Measurements from ENCODE around the gene WWP2.
"Not testable (repeated sequence)": the region's sequence is repeated elsewhere in the genome, so short reads cannot be mapped to it uniquely, and the experiment has no call there.

WWP2 gene

DNA sequence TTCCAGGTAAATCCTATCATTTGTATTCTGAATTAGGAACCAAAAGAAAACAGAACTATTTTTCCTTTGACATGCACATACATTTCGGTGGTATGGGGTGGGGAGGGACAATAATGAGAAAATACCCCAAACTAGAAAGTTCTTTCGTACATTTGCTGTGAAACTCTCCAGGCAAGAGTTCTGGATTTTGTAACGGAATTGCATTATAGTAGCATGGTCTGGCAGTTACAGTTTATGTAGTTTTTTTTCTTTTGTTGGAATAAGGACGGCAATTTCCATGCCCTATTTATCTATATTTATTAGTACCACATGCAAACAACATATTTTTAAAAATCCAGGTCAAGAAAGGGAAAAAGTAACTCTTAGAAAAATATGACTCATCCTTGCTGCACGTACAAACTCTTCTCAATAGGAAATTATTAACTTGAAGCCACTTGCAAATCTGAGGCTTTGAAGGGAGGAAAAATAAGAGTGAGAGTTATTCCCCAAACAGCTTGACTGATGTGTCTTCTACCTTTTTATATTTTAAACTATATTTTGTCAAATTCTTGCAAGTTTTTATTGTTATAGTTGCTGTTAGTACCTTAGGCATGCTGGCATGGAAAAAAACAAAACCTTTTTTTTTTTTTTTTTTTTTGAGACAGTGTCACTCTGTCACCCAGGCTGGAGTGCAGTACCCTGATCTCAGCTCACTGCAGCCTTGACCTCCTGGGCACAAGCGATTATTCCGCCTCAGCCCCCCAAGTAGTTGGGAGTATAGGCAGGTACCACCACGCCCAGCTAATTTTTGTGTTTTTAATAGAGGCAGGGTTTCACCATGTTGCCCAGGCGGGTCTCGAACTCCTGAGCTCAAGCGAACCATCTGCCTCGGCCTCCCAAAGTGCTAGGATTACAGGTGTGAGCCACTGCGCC lies 69.3 kb downstream of the WWP2 start:
- peak; percentile 25 for DNase-seq (ENCODE audit: low read depth)

DNA sequence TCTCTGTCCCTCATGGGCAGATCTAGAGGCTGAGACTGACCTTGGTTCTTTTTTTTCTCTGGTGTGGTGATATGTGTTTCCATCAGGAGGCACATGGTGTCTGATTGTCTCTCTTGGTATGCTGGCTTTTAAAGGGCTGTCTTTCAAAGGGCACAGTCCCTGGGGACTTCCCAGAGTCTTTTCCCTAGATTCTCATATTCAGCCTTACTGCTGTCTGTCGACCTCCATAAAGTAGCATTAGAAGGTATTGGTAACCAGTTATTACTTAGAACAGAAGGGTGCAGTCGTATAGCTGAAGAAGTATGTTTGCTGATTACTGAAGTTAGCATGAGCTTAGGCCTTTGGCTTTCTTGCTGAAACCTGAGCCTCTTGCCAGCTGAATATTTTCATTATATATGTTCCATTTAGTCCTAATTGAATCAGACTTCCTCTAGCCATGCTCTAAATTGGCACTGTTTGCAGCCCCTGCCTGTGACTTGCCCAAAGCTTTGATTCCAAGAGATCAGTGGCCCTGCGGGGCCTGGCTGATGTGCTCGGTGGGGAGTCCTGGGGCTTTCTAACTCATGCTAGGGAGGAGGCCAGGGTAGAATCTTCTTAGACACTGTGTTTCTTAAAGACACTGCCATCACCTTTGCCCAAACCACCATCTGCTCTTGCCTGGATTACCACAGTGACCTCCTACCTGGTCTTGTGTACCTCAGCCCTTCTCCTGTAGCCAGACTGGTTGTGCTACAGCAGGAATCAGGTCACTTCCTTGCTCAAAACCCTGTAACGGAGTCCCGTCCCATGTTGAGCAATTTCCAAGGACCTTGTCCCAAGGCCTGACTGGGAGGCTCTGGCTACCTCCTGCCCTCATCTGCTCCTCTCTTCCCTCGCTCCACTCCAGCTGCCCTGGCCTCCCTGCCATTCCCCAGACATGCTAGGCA lies 71.5 kb downstream of the WWP2 start:
- DNase-seq (ENCODE audit: low read depth): no peak

- DNase-seq (ENCODE audit: low read depth): no peak
Measured at GRCh38 chr16:69834807-69835466, 72.8 kb downstream of the WWP2 start.

- DNase-seq (ENCODE audit: low read depth): no peak
Measured at GRCh38 chr16:69836257-69836656, 74.1 kb downstream of the WWP2 start.

GRCh38 chr16:69837380-69837779 lies 75.2 kb downstream of the WWP2 start:
- DNase-seq (ENCODE audit: low read depth): no peak

DNA sequence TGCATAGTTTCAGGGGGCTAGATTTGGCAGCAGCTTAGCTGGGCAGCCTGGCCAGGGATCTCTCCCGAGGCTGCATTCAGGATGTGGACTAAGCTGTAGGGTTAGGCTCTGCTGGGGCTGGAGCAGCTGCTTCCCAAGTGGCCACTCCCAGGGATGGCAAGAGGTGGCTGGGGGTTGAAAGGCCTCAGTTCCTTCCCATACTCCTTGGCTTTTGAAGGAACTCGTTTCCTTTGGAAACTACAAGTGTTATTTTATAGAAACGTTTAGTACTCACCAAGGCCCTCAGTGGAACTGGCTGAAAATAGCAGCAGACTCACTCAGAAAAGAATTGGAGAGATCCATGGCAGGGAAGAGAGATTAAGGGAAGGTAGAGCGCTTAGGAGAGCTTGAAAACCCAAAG lies 76.4 kb downstream of the WWP2 start:
- DNase-seq (ENCODE audit: low read depth): no peak

DNA sequence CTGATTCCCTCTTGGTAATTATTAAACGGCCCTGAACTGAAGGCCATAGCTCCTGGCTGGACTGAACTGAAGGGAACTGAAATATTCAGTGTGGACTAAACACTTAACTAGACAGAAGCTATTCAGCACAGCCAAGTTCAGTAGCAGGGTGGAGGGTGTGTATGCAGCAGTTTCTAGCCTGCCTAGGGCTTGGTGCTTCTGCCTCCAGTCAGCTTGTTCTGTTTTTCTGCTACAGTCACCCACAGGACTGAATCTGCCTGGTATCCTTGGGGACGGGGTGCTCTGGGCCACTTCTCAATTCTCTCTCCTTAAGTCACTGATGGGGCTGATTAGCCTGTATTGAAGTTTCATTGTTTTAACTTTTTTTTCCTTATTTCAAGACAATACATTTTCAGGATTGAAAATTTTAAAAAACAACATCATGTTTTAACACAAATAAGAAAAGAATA lies 77.1 kb downstream of the WWP2 start:
- DNase-seq (ENCODE audit: low read depth): no peak

- DNase-seq (ENCODE audit: low read depth): no peak
Measured at GRCh38 chr16:69839798-69840409, 77.8 kb downstream of the WWP2 start.

- no peak for DNase-seq (ENCODE audit: low read depth)
Measured at GRCh38 chr16:69840975-69841374, 78.8 kb downstream of the WWP2 start.

DNA sequence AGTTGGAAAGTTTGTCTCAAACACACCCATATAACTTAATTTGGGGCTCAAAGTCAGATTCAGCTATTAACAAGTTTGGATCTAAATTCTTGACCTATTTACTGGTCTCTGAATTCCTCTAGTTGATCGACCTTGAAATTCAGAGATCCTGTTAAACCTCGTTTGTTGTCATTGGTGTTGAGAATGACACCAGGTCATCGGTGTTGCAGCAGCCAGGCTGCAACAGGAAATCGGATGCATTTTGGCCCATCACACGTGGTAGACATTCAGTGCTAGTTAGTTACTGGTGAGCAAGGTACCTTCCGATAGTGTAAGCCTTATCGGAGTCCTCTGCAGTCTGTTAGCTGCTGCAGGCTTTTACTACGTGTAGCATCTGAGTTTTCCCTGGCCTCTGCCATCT lies 82.3 kb downstream of the WWP2 start:
- DNase-seq (ENCODE audit: low read depth): no peak

- DNase-seq (ENCODE audit: low read depth): peak; percentile 35
Measured at GRCh38 chr16:69845181-69845580, 83.0 kb downstream of the WWP2 start.

GRCh38 chr16:69847643-69848042 lies 85.5 kb downstream of the WWP2 start:
- no peak for DNase-seq (ENCODE audit: low read depth)

- DNase-seq (ENCODE audit: low read depth): peak; percentile 93
Measured at GRCh38 chr16:69848637-69849545, 86.8 kb downstream of the WWP2 start.

DNA sequence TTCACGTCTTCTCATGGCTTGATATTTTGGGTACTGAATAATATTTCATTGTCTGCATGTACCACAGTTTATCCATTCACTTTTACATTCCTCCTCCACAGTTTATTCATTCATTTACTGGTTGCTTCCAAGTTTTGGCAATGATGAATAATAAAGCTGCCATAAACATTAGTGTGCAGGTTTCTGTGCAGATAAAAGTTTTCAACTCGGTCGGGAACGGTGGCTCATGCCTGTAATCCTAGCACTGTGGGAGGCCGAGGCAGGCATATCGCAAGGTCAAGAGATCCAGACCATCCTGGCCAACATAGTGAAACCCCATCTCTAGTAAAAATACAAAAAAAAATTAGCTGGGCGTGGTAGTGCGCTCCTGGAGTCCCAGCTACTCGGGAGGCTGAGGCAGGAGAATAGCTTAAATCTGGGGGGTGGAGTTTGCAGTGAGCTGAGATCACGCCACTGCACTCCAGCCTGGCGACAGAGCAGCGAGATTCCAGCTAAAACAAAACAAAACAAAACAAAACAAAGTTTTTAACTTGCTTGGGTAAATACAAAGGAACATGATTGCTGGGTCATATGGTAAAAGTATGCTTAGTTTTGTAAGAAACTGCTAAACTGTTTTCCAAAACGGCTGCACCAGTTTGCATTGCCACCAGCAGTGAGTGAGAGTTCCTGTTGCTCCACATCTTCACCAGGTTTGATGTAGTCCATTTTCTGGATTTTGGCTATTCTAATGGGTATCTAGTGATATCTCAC lies 89.5 kb downstream of the WWP2 start:
- DNase-seq (ENCODE audit: low read depth): no peak

DNA sequence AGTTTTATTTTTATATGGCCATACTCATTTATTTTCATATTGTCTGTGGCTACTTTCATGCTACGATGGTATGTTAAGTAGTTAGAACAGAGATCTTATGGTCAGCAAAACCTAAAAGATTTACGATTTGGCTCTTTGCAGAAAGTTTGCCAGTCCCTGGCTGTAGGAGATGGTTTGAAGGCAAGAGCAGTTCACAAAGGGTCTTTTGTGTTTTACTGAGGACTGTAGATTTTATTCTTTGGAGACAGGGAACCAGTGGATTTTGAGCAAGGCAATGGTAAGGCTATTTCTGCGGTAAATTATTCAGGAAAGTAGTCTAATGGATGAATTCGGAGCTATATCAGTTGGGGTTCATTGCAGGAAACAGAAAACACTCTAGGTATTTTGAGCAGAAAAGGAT lies 90.7 kb downstream of the WWP2 start:
- DNase-seq (ENCODE audit: low read depth): no peak

DNA sequence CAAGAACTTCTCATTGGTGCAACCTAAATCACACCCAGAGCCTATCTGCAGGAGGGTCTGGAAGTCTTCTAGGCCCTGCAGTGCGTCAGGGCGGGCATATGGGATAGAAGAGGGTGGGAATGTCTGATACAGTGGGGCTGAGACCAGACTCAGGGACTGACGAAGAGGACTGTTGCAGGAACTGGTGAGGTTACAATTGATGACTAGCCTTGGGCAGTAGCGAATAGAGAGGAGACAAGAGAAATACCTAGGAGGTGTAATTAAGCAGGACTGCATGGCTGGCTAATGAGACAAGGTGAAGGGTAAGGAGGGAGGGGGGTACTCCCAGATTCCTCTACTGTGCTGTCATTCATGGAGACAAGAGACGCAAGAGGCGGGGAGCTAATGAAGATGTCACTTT lies 91.3 kb downstream of the WWP2 start:
- DNase-seq (ENCODE audit: low read depth): no peak

- DNase-seq (ENCODE audit: low read depth): not testable (repeated sequence)
Measured at GRCh38 chr16:69854776-69855175, 92.6 kb downstream of the WWP2 start.

- DNase-seq (ENCODE audit: low read depth): no peak
Measured at GRCh38 chr16:69855592-69855991, 93.5 kb downstream of the WWP2 start.

GRCh38 chr16:69858191-69859104 lies 96.3 kb downstream of the WWP2 start:
- DNase-seq (ENCODE audit: low read depth): no peak

All from ELR (cell line).